Ishikawa (cell line): ENCODE measurements around the gene SLC12A5.

Source experiments
- CEBPB ChIP-seq: IDR thresholded peaks from 2 replicates; pipeline ENCODE4 v1.6.1; 2012
- CREB1 ChIP-seq: IDR thresholded peaks from 2 replicates; pipeline ENCODE4 v1.6.1; 2012; ENCODE audit warnings: low read depth
- EGR1 ChIP-seq: IDR thresholded peaks from 2 replicates; pipeline ENCODE4 v1.6.1; 2012
- EP300 ChIP-seq: IDR thresholded peaks from 2 replicates; pipeline ENCODE4 v1.6.1; 2012; ENCODE audit warnings: borderline replicate concordance
- FOXM1 ChIP-seq: IDR thresholded peaks from 2 replicates; pipeline ENCODE4 v1.6.1; 2012; ENCODE audit warnings: low read depth, borderline replicate concordance
- MAX ChIP-seq: IDR thresholded peaks from 2 replicates; pipeline ENCODE4 v1.6.1; 2012
- NFIC ChIP-seq: IDR thresholded peaks from 2 replicates; pipeline ENCODE4 v1.6.1; 2012
- RAD21 ChIP-seq: IDR thresholded peaks from 2 replicates; pipeline ENCODE4 v1.6.1; 2012; ENCODE audit warnings: low read depth
- REST ChIP-seq: IDR thresholded peaks from 2 replicates; pipeline ENCODE4 v1.6.1; 2012; ENCODE audit warnings: low read depth, mild to moderate bottlenecking
- TAF1 ChIP-seq: IDR thresholded peaks from 2 replicates; pipeline ENCODE4 v1.6.1; 2012; ENCODE audit warnings: low read depth, mild to moderate bottlenecking
- TEAD4 ChIP-seq: IDR thresholded peaks from 2 replicates; pipeline ENCODE4 v1.6.1; 2012
- YY1 ChIP-seq: IDR thresholded peaks from 2 replicates; pipeline ENCODE4 v1.6.1; 2012; ENCODE audit warnings: low read depth
- ZBTB7A ChIP-seq: IDR thresholded peaks from 2 replicates; pipeline ENCODE4 v1.6.1; 2012; ENCODE audit warnings: low read depth
- TF ChIP-seq, protein P1 (sequence below): IDR thresholded peaks from 2 replicates; pipeline ENCODE4 v1.6.1; 2012

- TF ChIP-seq CEBPB: no peak
- TF ChIP-seq NFIC: no peak
- no peak for TF ChIP-seq RAD21
- TF ChIP-seq ZBTB7A: no peak
- no peak for TF ChIP-seq CREB1
- TF ChIP-seq TEAD4: no peak
- TF ChIP-seq FOXM1: no peak
- TF ChIP-seq YY1: no peak
- TF ChIP-seq EGR1: no peak
- TF ChIP-seq REST: no peak
- TF ChIP-seq MAX: no peak
- no peak for TF ChIP-seq EP300
- TF ChIP-seq TAF1: no peak
- TF ChIP-seq, protein P1, sequence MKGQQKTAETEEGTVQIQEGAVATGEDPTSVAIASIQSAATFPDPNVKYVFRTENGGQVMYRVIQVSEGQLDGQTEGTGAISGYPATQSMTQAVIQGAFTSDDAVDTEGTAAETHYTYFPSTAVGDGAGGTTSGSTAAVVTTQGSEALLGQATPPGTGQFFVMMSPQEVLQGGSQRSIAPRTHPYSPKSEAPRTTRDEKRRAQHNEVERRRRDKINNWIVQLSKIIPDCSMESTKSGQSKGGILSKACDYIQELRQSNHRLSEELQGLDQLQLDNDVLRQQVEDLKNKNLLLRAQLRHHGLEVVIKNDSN: no peak
These were observed 64.5 kb downstream of the SLC12A5 start for GRCh38 chr20:46093531-46093930.
